Esophagus muscularis mucosa (tissue), 4 donors: ENCODE results near the gene SPATS2. TPM values are rescaled to one million over a fixed set of nuclear protein-coding genes. Genes with fewer than 3 reads are reported as not detected.

Source experiments
- DNase-seq: peaks from one replicate; pipeline ENCODE4 v3.0.0-alpha.2; 2017; ENCODE audit errors: extremely low spot score
- H3K27ac ChIP-seq, 4 donors: fragments of 200-600 bp; sonication (generic); replicated peaks in 1 of 4; 1 replicate in 3 of 4; 2 replicates in 1 of 4; pipeline ENCODE4 v1.5.1; 2016 to 2019; ENCODE audit warnings: mild to moderate bottlenecking in 1 of 4
- H3K27me3 ChIP-seq, 4 donors: fragments of 200-600 bp; sonication (generic); one replicate each; pipeline versions ENCODE4 v1.5.1 to v1.6.0; 2016 to 2019
- H3K36me3 ChIP-seq, 4 donors: fragments of 200-600 bp; sonication (generic); one replicate each; pipeline ENCODE4 v1.5.1; 2016 to 2019
- H3K4me1 ChIP-seq, 4 donors: fragments of 200-600 bp; sonication (generic); one replicate each; pipeline ENCODE4 v1.5.1; 2016 to 2019
- H3K4me3 ChIP-seq, 4 donors: fragments of 200-600 bp; sonication (generic); 1 replicate in 2 of 4; 2 replicates in 2 of 4; pipeline ENCODE4 v1.5.1; 2016 to 2019; ENCODE audit warnings: mild to moderate bottlenecking in 4 of 4, moderate library complexity in 1 of 4
- H3K9me3 ChIP-seq, 4 donors: fragments of 200-600 bp; sonication (generic); 1 replicate in 3 of 4; 2 replicates in 1 of 4; pipeline ENCODE4 v1.5.1; 2016 to 2019
- CTCF ChIP-seq, 3 experiments: fragments of 200-600 bp in 2 of 3; fragments of 450-650 bp in 1 of 3; sonication (generic) in 2 of 3; IDR thresholded peaks; one replicate each; pipeline ENCODE4 v1.5.1; 2017 to 2019; ENCODE audit warnings: antibody characterized with exemption in 3 of 3, mild to moderate bottlenecking in 2 of 3, moderate library complexity in 1 of 3
- EP300 ChIP-seq: sonication (generic); formaldehyde crosslinking; IDR thresholded peaks from one replicate; pipeline ENCODE4 v1.6.1; 2017; ENCODE audit warnings: antibody characterized with exemption
- POLR2A ChIP-seq: fragments of 450-650 bp; IDR thresholded peaks from one replicate; pipeline ENCODE4 v1.6.1; 2017; ENCODE audit warnings: antibody characterized with exemption, moderate library complexity, mild to moderate bottlenecking, low read depth
- POLR2AphosphoS5 ChIP-seq, 2 donors: sonication (generic); formaldehyde crosslinking; IDR thresholded peaks; one replicate each; pipeline ENCODE4 v1.6.1; 2017; ENCODE audit warnings: antibody characterized with exemption in 2 of 2
- WGBS: methylation state at CpG from one replicate; pipeline ENCODE4 v1.1.5; 2018; 5-methylcytosine and 5-hydroxymethylcytosine counted together
- intact Hi-C: fragments of 100-400 bp; cut with DNase I; formaldehyde crosslinking; loops from one replicate; pipeline ENCODE4 v1.15.1; 2023
- total RNA-seq, 4 donors: library from RNA; depleted of rRNA; stranded (reverse); fragments of >200 nt; gene quantifications; one replicate each; pipeline versions ENCODE4 v1.1.0 to v1.2.1, GENCODE V29; 2016

The SPATS2 gene
- total RNA-seq, 4 donors from 2014 or later, result 9.5 to 16.6 (median 11.5) TPM

- no peak for DNase-seq
- Histone ChIP-seq H3K4me3 (peak overlapping the region in 2 of 4 donors; percentile 72 to 82), H3K9me3 (no peaks in the 10 kb centered on the region), H3K4me1 (peaks cover 27 to 34% (median 29%) of the 10 kb centered on the region in 4 donors), H3K27me3 (peaks cover 0 to 2% (median 0%) of the 10 kb centered on the region in 4 donors), H3K27ac (peak overlapping the region in 3 of 4 donors; percentile 92 to 97 (median 97)), H3K36me3 (no peaks in the 10 kb centered on the region)
- intact Hi-C loops, result loop anchor here (10.0 kb wide), 1 partner anchor 259 kb away; the partner anchor contains the start of gene PRPF40B
- WGBS, result 83% methylated on average over 5 of the region's 5 CpGs
- no peak for TF ChIP-seq POLR2A
- TF ChIP-seq POLR2AphosphoS5 (IDR thresholded peaks at IDR 0.05), result no peak
- TF ChIP-seq EP300, result no peak
- no peak for TF ChIP-seq CTCF (IDR thresholded peaks at IDR 0.05)
These were observed 1.7 kb upstream of the SPATS2 start for GRCh38 chr12:49365542-49365941.

- no peak for DNase-seq
- WGBS, result 11% methylated on average over 26 of the region's 38 CpGs
- TF ChIP-seq POLR2AphosphoS5 (IDR thresholded peaks at IDR 0.05), result no peak
- TF ChIP-seq CTCF (IDR thresholded peaks at IDR 0.05), result no peak
- TF ChIP-seq EP300, result no peak
- TF ChIP-seq POLR2A, result no peak
- Histone ChIP-seq H3K27ac (peak overlapping the region; percentile 92 to 97 (median 96)), H3K27me3 (no peaks in the 10 kb centered on the region), H3K4me1 (peaks cover 27 to 34% (median 29%) of the 10 kb centered on the region in 4 donors), H3K9me3 (no peaks in the 10 kb centered on the region), H3K4me3 (peak overlapping the region; percentile 72 to 88 (median 82)), H3K36me3 (no peaks in the 10 kb centered on the region)
- intact Hi-C loops, result loop anchor here (10.0 kb wide), 1 partner anchor 259 kb away; the partner anchor contains the start of gene PRPF40B
These were observed 1.1 kb upstream of the SPATS2 start for GRCh38 chr12:49366096-49366651.

GRCh38 chr12:49366652-49367380 is 446 bp upstream of the SPATS2 start:
- Histone ChIP-seq H3K4me1 (peaks cover 27 to 34% (median 29%) of the 10 kb centered on the region in 4 donors), H3K27me3 (no peaks in the 10 kb centered on the region), H3K4me3 (peak overlapping the region; percentile 72 to 88 (median 82)), H3K27ac (peak overlapping the region; percentile 92 to 97 (median 96)), H3K9me3 (no peaks in the 10 kb centered on the region), H3K36me3 (no peaks in the 10 kb centered on the region)
- intact Hi-C loops, result loop anchor here (10.0 kb wide), 1 partner anchor 258 kb away; the partner anchor contains the start of gene PRPF40B
- TF ChIP-seq EP300 (no peak), CTCF (IDR thresholded peaks at IDR 0.05) (peak; percentile 21 to 48 (median 23)), POLR2AphosphoS5 (IDR thresholded peaks at IDR 0.05) (peak; percentile 73 to 77)
- WGBS, result under 1% methylated on average over 43 of the region's 97 CpGs
- DNase-seq, result peak; percentile 97

- TF ChIP-seq CTCF (IDR thresholded peaks at IDR 0.05) (no peak), EP300 (no peak), POLR2AphosphoS5 (IDR thresholded peaks at IDR 0.05) (no peak), POLR2A (no peak)
- Histone ChIP-seq H3K4me3 (peak overlapping the region; percentile 72 to 88 (median 82)), H3K9me3 (no peaks in the 10 kb centered on the region), H3K27ac (peak overlapping the region; percentile 92 to 97 (median 96)), H3K36me3 (peaks cover 0 to 2% (median 0%) of the 10 kb centered on the region in 4 donors), H3K27me3 (no peaks in the 10 kb centered on the region), H3K4me1 (peaks cover 27 to 34% (median 29%) of the 10 kb centered on the region in 4 donors)
- intact Hi-C loops, result loop anchor here (10.0 kb wide), 1 partner anchor 257 kb away; the partner anchor contains the start of gene PRPF40B
- no peak for DNase-seq
- WGBS, result 16% methylated on average over 3 of the region's 3 CpGs
These were observed 958 bp downstream of the SPATS2 start for GRCh38 chr12:49368240-49368600.
